CD4-positive, alpha-beta T cell (primary cell): Measurements from ENCODE around the gene KLKB1. TPM values are rescaled to one million over a fixed set of nuclear protein-coding genes. Genes with fewer than 3 reads are reported as not detected.

ENCODE experiments used
- ATAC-seq: fragments of 200-7000 bp; cut with Tn5 transposase; one replicate; pipeline ENCODE4 v1.10.0; 2022; ENCODE audit warnings: mild to moderate bottlenecking; ENCODE audit not compliant: poor library complexity
- CTCF ChIA-PET: fragments of 350-600 bp; sonication (Branson Sonifier 250); formaldehyde crosslinking; loops from one replicate; lab custom pipeline; 2021; ENCODE audit warnings: antibody characterized with exemption, inconsistent platforms; lab: Charles Lee
- POLR2A ChIA-PET: fragments of 350-600 bp; sonication (Branson Sonifier 250); formaldehyde crosslinking; loops from one replicate; lab custom pipeline; 2021; ENCODE audit warnings: antibody characterized with exemption, inconsistent platforms; lab: Charles Lee
- DNase-seq, 14 experiments: peaks; one replicate each; pipeline ENCODE4 v3.0.0-alpha.2; 2013 to 2020; ENCODE audit warnings: mixed read lengths in 2 of 14
- H3K27ac ChIP-seq, 2 donors: one replicate each; pipeline versions ENCODE4 v1.5.1 to v1.7.0; 2013; ENCODE audit warnings: low read length in 2 of 2, low read depth in 1 of 2, mild to moderate bottlenecking in 1 of 2
- H3K27me3 ChIP-seq, 2 experiments: 1 replicate in 1 of 2; 2 replicates in 1 of 2; pipeline versions ENCODE4 v1.6.1 to v1.7.0; 2013; ENCODE audit warnings: low read length in 2 of 2, control low read depth in 1 of 2, mild to moderate bottlenecking in 1 of 2, moderate library complexity in 1 of 2; ENCODE audit not compliant: insufficient read depth in 2 of 2, control insufficient read depth in 1 of 2
- H3K36me3 ChIP-seq: one replicate; pipeline ENCODE4 v1.6.1; 2013; ENCODE audit warnings: low read length, control low read depth; ENCODE audit not compliant: insufficient read depth
- H3K4me1 ChIP-seq: one replicate; pipeline ENCODE4 v1.6.1; 2013; ENCODE audit warnings: low read length, control low read depth; ENCODE audit not compliant: insufficient read depth
- H3K4me3 ChIP-seq: one replicate; pipeline ENCODE4 v1.5.1; 2013; ENCODE audit warnings: mild to moderate bottlenecking, low read length, moderate library complexity
- H3K9me3 ChIP-seq, 2 experiments: 1 replicate in 1 of 2; 2 replicates in 1 of 2; pipeline versions ENCODE4 v1.6.1 to v1.7.0; 2013; ENCODE audit warnings: low read length in 2 of 2, mild to moderate bottlenecking in 2 of 2, control low read depth in 1 of 2, moderate library complexity in 1 of 2; ENCODE audit not compliant: control insufficient read depth in 1 of 2, insufficient read depth in 1 of 2
- H3K27ac Mint-ChIP-seq: one replicate; pipeline ENCODE4 v1.8.0; 2020; ENCODE audit warnings: mixed read lengths
- H3K27me3 Mint-ChIP-seq: one replicate; pipeline ENCODE4 v1.8.0; 2021; ENCODE audit warnings: mixed read lengths
- H3K36me3 Mint-ChIP-seq: one replicate; pipeline ENCODE4 v1.8.0; 2021; ENCODE audit warnings: low read depth, mixed read lengths
- H3K4me1 Mint-ChIP-seq: one replicate; pipeline ENCODE4 v1.8.0; 2021; ENCODE audit warnings: low read depth, mixed read lengths
- H3K4me3 Mint-ChIP-seq: one replicate; pipeline ENCODE4 v1.8.0; 2020; ENCODE audit warnings: mild to moderate bottlenecking, mixed read lengths
- H3K9me3 Mint-ChIP-seq: one replicate; pipeline ENCODE4 v1.8.0; 2020; ENCODE audit warnings: mixed read lengths
- CTCF ChIP-seq: fragments of 200-600 bp; IDR thresholded peaks from one replicate; pipeline ENCODE4 v1.8.0; 2022; ENCODE audit warnings: antibody characterized with exemption, mild to moderate bottlenecking
- intact Hi-C, 2 experiments: fragments of 100-400 bp; cut with DNase I in 1 of 2; cut with micrococcal nuclease in 1 of 2; formaldehyde crosslinking; loops; one replicate each; pipeline versions ENCODE4 v1.15.1 to v1.9.0; 2023 to 2025; cut with DNase I, micrococcal nuclease
- total RNA-seq, 174 experiments: library from RNA in 2 of 174; stranded (reverse) in 2 of 174; gene quantifications; one replicate each; pipeline ENCODE4 v1.2.3 and lab custom pipeline; 2021 to 2026

KLKB1 gene
- total RNA-seq, 2 experiments from 2014 or later, result 1.2 TPM

- ChIA-PET CTCF (interaction anchor here (0.6 to 1.8 kb wide), 5 partner anchors 11 to 561 kb away, joined by 3 to 32 read pairs (median 3); partner anchors contain the start of gene CYP4V2), POLR2A (interaction anchor here (1.1 to 1.6 kb wide), 2 partner anchors 11 to 13 kb away, joined by 4 to 35 read pairs; partner anchors contain the start of gene CYP4V2)
- Mint-ChIP-seq H3K4me3 (no peak overlapping the region), H3K9me3 (no peaks in the 10 kb centered on the region), H3K27me3 (no peaks in the 10 kb centered on the region), H3K27ac (peak overlapping the region; percentile 85), H3K4me1 (peaks cover 29% of the 10 kb centered on the region), H3K36me3 (peaks cover 17% of the 10 kb centered on the region)
- Histone ChIP-seq H3K9me3 (no peaks in the 10 kb centered on the region), H3K27me3 (no peaks in the 10 kb centered on the region), H3K4me1 (peaks cover 16% of the 10 kb centered on the region), H3K27ac (no peak overlapping the region), H3K36me3 (no peaks in the 10 kb centered on the region), H3K4me3 (no peak overlapping the region)
- ATAC-seq (no peak), DNase-seq (no peak)
- intact Hi-C loops, result loop anchor here (5.0 kb wide), 1 partner anchor 135 kb away; the partner anchor contains the start of gene TLR3 (in 2 of the 2)
- TF ChIP-seq CTCF, result no peak
Observed at GRCh38 chr4:186202490-186203140, 24.7 kb upstream of the KLKB1 start.

GRCh38 chr4:186203406-186203805 is 23.9 kb upstream of the KLKB1 start:
- no peaks in the 10 kb centered on the region for H3K9me3 ChIP-seq
- peaks cover 2% of the 10 kb centered on the region for H3K36me3 ChIP-seq
- H3K4me3 Mint-ChIP-seq, result peak overlapping the region; percentile 81
- peak in 1 of 14 experiments; percentile 48 for DNase-seq
- no peak overlapping the region for H3K4me3 ChIP-seq
- peaks cover 29% of the 10 kb centered on the region for H3K4me1 Mint-ChIP-seq
- H3K27ac ChIP-seq, result no peak overlapping the region
- H3K9me3 Mint-ChIP-seq, result no peaks in the 10 kb centered on the region
- H3K36me3 Mint-ChIP-seq, result peaks cover 20% of the 10 kb centered on the region
- no peak for TF ChIP-seq CTCF
- H3K4me1 ChIP-seq, result peaks cover 16% of the 10 kb centered on the region
- H3K27me3 Mint-ChIP-seq, result no peaks in the 10 kb centered on the region
- peak overlapping the region; percentile 85 for H3K27ac Mint-ChIP-seq
- ATAC-seq, result no peak
- H3K27me3 ChIP-seq, result no peaks in the 10 kb centered on the region
- POLR2A ChIA-PET, result interaction anchor here (0.7 to 3.0 kb wide), 2 partner anchors 11 to 136 kb away, joined by 3 to 35 read pairs; partner anchors contain the start of gene CYP4V2
- intact Hi-C loops, result loop anchor here (5.0 kb wide), 1 partner anchor 136 kb away; the partner anchor contains the start of gene TLR3 (in 2 of the 2)
- CTCF ChIA-PET, result no interaction called here

GRCh38 chr4:186204103-186204559 is 23.2 kb upstream of the KLKB1 start:
- no peaks in the 10 kb centered on the region for H3K27me3 ChIP-seq
- intact Hi-C loops, result loop anchor here (5.0 kb wide), 1 partner anchor 137 kb away; the partner anchor contains the start of gene TLR3 (in 2 of the 2)
- H3K4me1 Mint-ChIP-seq, result peaks cover 29% of the 10 kb centered on the region
- ChIA-PET POLR2A (interaction anchor here (3.0 kb wide), 1 partner anchor 12 kb away, joined by 35 read pairs; the partner anchor contains the start of gene CYP4V2), CTCF (no interaction called here)
- no peak for TF ChIP-seq CTCF
- no peak overlapping the region for H3K27ac ChIP-seq
- H3K27me3 Mint-ChIP-seq, result no peaks in the 10 kb centered on the region
- ATAC-seq, result peak; percentile 72
- peak in 8 of 14 experiments; percentile 10 to 89 (median 62) for DNase-seq
- H3K4me1 ChIP-seq, result peaks cover 16% of the 10 kb centered on the region
- H3K9me3 Mint-ChIP-seq, result peaks cover 5% of the 10 kb centered on the region
- H3K36me3 ChIP-seq, result peaks cover 9% of the 10 kb centered on the region
- H3K9me3 ChIP-seq, result peaks cover 0 to 2% of the 10 kb centered on the region in 2 experiments
- peak overlapping the region; percentile 85 for H3K27ac Mint-ChIP-seq
- peak overlapping the region; percentile 81 for H3K4me3 Mint-ChIP-seq
- peaks cover 27% of the 10 kb centered on the region for H3K36me3 Mint-ChIP-seq
- H3K4me3 ChIP-seq, result no peak overlapping the region
